GM18507 (cell line): ENCODE measurements around the gene PCK1.

Experiments used
- DNase-seq: peaks from one replicate; pipeline ENCODE4 v3.0.0; 2011; ENCODE audit warnings: low read depth; ENCODE audit not compliant: insufficient read length; ENCODE audit errors: extremely low spot score
- FAIRE-seq: peaks from 2 replicates; lab custom pipeline; 2011; peaks lifted over from hg19 to GRCh38; lab: Jason Lieb, UNC

PCK1 gene

GRCh38 chr20:57571782-57572416 lies 11.0 kb downstream of the PCK1 start:
- FAIRE-seq = no peak
- no peak for DNase-seq

- no peak for DNase-seq
- FAIRE-seq = no peak
Measured at GRCh38 chr20:57573242-57573641, 12.3 kb downstream of the PCK1 start.

- DNase-seq (no peak), FAIRE-seq (no peak)
Measured at GRCh38 chr20:57573894-57574293, 13.0 kb downstream of the PCK1 start.

GRCh38 chr20:57574954-57575353 lies 14.0 kb downstream of the PCK1 start:
- DNase-seq (no peak), FAIRE-seq (no peak)

GRCh38 chr20:57576002-57576401 lies 15.1 kb downstream of the PCK1 start:
- no peak for FAIRE-seq
- no peak for DNase-seq

- DNase-seq (no peak), FAIRE-seq (no peak)
Measured at GRCh38 chr20:57576617-57577550, 16.0 kb downstream of the PCK1 start.

GRCh38 chr20:57577679-57578475 lies 17.0 kb downstream of the PCK1 start:
- FAIRE-seq (no peak), DNase-seq (no peak)

- DNase-seq = no peak
- FAIRE-seq = no peak
Measured at GRCh38 chr20:57578476-57579165, 17.7 kb downstream of the PCK1 start.

- no peak for DNase-seq
- no peak for FAIRE-seq
Measured at GRCh38 chr20:57579331-57579897, 18.5 kb downstream of the PCK1 start.

GRCh38 chr20:57579898-57580447 lies 19.1 kb downstream of the PCK1 start:
- no peak for FAIRE-seq
- DNase-seq = no peak

GRCh38 chr20:57580478-57581201 lies 19.7 kb downstream of the PCK1 start:
- FAIRE-seq = no peak
- DNase-seq = no peak

- FAIRE-seq = no peak
Measured at GRCh38 chr20:57581202-57582028, 20.5 kb downstream of the PCK1 start.

GRCh38 chr20:57582029-57582378 lies 21.1 kb downstream of the PCK1 start:
- FAIRE-seq = no peak
- no peak for DNase-seq

More at GRCh38 chr20:57581202-57582028, 20.5 kb downstream of the PCK1 start:
- DNase-seq = no peak

- no peak for DNase-seq
- FAIRE-seq = no peak
Measured at GRCh38 chr20:57582432-57583288, 21.8 kb downstream of the PCK1 start.

GRCh38 chr20:57583289-57584257 lies 22.7 kb downstream of the PCK1 start:
- no peak for FAIRE-seq
- no peak for DNase-seq
